Cerebellar cortex (tissue), 1 donor: ENCODE results near the gene STK11.
A peak's percentile ranks its signal among the peaks of the same experiment; 100 is the strongest.
"Not testable (repeated sequence)": the region's sequence is repeated elsewhere in the genome, so short reads cannot be mapped to it uniquely, and the experiment has no call there.

ENCODE experiments used
- DNase-seq: peaks from one replicate; pipeline ENCODE4 v3.0.0-alpha.2; 2015; ENCODE audit warnings: low spot score

Gene STK11

GRCh38 chr19:1169921-1170885 lies 35.4 kb upstream of the STK11 start:
- DNase-seq, result peak; percentile 57

- no peak for DNase-seq
Observed at GRCh38 chr19:1170938-1171754, 34.4 kb upstream of the STK11 start.

GRCh38 chr19:1171755-1172352 lies 33.7 kb upstream of the STK11 start:
- no peak for DNase-seq

- DNase-seq, result peak; percentile 58
Observed at GRCh38 chr19:1172353-1173158, 33.0 kb upstream of the STK11 start.

GRCh38 chr19:1173159-1173844 lies 32.3 kb upstream of the STK11 start:
- no peak for DNase-seq

GRCh38 chr19:1173845-1174809 lies 31.5 kb upstream of the STK11 start, which contains the start of gene SBNO2:
SBNO2 (minus strand) TSS chr19:1174268; CDS start chr19:1154276, 19,992 bp downstream.
- DNase-seq, result peak; percentile 79

- DNase-seq, result no peak
Observed at GRCh38 chr19:1177322-1178114, 28.1 kb upstream of the STK11 start.

- no peak for DNase-seq
Observed at GRCh38 chr19:1181606-1182005, 24.0 kb upstream of the STK11 start.

- DNase-seq, result no peak
Observed at GRCh38 chr19:1182068-1182467, 23.5 kb upstream of the STK11 start.

GRCh38 chr19:1182727-1183126 lies 22.9 kb upstream of the STK11 start:
- DNase-seq, result no peak

- DNase-seq, result no peak
Observed at GRCh38 chr19:1183543-1184172, 21.9 kb upstream of the STK11 start.

GRCh38 chr19:1189419-1189818 lies 16.2 kb upstream of the STK11 start:
- no peak for DNase-seq

- DNase-seq, result no peak
Observed at GRCh38 chr19:1199531-1199930, 6.0 kb upstream of the STK11 start.

- not testable (repeated sequence) for DNase-seq
Observed at GRCh38 chr19:1200614-1201013, 5.0 kb upstream of the STK11 start.

- DNase-seq, result no peak
Observed at GRCh38 chr19:1206150-1206863, 729 bp downstream of the STK11 start.

- no peak for DNase-seq
Observed at GRCh38 chr19:1206864-1207450, 1.4 kb downstream of the STK11 start.

- DNase-seq, result not testable (repeated sequence)
Observed at GRCh38 chr19:1208830-1209229, 3.3 kb downstream of the STK11 start.
